HPDE6-E6E7 (cell line): Measurements from ENCODE around the gene HPN.

ENCODE experiments used
- DNase-seq: peaks from one replicate; pipeline ENCODE4 v3.0.0; 2011; ENCODE audit warnings: missing footprints; ENCODE audit errors: extremely low spot score

The HPN gene

DNA sequence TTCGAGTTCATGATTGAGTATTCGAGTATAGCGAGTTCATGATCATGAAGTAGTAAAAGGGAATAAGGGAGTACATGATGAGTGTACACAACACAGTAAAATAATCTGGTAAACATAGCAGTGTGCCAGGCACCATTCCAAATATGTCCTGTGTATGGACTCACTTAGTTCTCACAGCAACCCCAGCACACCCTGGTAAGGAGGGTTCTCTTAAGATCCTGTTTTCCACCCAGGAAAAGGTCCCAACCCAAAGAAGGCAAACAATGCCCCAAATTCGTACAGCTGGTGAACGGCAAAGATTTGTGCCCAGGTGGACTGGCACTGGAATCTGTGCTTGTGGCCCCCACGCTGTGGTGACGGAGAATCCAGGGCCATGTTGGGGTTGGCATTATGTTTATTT lies 21.4 kb downstream of the HPN start:
- DNase-seq: no peak

DNA sequence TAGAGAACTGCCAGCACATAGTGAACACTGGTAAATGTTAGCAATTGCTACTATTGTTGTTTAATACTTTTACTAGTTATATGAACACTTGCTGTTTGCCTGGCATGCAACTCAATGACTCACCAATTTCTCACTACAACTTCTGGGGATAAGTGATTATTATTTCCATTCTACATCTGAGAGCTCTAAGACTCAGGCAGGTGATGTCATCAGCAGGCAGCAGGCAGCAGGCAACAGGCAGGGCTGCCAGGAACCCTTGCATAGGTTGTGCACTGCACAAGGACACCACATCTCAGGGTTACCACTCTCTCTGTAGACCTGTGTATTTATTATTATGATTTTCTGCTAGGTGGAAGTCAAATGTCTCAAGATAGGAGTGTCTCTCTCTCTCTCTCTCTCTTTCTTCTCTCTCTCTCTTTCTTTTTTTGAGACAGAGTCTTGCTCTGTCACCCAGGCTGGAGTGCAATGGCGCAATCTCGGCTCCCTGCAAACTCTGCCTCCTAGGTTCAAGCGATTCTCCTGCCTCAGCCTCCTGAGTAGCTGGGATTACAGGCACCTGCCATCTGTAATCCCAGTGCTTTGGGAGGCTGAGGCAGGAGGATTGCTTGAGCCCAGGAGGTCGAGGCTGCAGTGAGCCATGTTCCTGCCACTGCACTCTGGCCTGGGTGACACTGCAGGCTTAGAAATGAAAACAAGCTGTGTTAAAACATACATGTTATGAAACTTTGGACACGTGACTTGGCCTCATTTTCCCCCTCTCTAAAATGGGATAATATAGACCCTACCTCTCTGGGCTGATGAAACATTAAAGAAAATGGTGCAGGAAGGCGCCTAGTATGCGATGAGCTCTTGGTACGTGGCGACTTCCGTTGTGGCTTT lies 22.7 kb downstream of the HPN start:
- peak; percentile 38 for DNase-seq

DNA sequence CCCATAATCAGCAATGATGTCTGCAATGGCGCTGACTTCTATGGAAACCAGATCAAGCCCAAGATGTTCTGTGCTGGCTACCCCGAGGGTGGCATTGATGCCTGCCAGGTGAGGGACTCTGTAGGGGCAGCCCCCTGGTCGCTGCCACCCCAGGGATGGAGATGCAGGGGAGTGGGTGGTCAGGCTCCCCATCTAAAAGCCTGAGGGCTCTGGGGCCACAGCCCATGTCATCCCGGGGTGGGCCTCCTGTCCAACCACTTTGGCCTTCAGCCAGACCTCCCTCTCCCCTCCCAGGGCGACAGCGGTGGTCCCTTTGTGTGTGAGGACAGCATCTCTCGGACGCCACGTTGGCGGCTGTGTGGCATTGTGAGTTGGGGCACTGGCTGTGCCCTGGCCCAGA lies 24.1 kb downstream of the HPN start:
- DNase-seq: no peak

GRCh38 chr19:35066121-35066520 lies 24.6 kb downstream of the HPN start:
- DNase-seq: no peak

GRCh38 chr19:35066691-35067563 lies 25.4 kb downstream of the HPN start:
- DNase-seq: peak; percentile 73

DNA sequence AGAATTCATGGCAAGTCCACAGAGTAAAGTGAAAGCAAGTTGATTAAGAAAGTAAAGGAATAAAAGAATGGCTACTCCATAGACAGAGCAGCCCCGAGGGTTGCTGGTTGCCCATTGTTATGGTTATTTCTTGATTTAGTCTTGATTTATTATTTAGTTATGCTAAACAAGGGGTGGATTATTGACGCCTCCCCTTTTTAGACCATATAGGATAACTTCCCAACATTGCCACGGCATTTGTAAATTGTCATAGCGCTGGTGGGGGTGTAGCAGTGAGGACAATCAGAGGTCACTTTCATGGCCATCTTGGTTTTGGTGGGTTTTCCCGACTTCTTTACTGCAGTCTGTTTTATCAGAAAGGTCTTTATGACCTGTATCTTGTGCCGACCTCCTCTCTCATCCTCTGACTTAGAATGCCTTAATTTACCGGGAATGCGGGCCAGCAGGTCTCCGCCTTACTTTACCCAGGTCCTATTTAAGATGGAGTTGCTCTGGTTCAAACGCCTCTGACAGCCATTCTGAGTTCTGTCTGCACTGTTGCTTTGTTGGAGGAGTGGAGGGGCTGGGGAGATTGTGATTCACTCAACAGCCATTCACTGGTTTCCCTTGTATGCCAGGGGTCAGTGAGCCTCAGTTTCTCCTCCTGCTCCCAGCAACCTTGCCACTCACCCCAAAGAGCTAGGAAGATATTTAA lies 27.6 kb downstream of the HPN start:
- no peak for DNase-seq

- DNase-seq: no peak
These were observed 28.2 kb downstream of the HPN start for GRCh38 chr19:35069696-35070095.

DNA sequence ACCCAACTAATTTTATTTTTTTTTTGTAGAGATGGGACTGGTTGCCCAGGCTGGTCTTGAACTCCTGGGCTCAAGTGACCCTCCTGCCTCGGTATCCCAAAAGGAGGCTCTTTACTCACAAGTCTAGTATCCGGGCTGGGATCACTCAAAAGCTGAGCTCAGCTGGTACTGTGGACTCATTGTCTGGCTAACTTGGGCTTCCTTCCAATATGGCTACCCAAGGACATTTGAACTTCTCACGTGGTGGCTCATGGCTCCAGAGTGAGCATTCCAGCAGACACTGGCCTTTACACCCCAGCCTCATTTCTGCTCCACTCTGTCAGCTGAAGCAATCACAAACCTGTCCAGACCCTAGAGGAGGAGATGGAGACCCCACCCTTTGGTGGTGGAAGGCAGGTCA lies 28.9 kb downstream of the HPN start:
- no peak for DNase-seq

DNA sequence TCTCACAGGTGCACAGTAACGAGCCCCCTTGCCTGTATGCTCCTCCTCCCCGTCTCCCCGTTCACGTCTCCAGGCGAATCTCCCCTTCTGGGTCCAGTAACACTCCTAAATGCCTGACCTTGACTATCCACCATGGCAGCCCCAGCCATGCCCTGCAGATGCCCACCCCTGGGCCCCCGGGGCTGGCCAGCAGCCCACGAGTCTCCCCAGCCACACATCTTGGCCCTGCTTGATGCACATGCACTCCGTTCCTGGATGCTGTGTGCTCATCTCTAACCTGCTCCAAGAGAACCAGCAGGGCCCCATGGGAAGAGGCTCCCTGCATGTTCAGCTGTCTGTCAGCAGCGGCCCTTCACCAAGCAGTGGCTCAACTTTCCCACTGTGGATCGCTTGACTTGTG lies 32.0 kb downstream of the HPN start:
- no peak for DNase-seq

DNA sequence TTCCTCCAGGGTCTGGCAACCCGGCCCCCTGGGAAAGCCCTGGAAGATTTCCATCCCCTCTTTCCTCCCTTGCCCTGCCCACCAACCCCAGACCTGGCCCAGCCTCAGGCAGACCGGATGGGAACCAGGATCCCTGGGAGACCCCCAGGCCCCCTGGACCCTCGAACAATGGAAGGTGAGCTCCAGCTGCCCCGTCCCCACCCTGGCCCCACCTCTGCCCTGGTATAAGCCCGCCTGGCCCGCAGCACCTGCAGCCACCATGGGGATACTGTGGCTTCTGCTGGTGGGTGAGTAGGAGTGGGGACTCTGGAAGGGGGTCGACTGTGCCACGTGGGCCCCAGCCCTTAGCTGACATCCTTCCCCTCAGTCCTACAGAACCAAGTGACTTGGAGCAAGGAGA lies 32.4 kb downstream of the HPN start:
- no peak for DNase-seq

- DNase-seq: no peak
These were observed 33.1 kb downstream of the HPN start for GRCh38 chr19:35074426-35075201.

- DNase-seq: no peak
These were observed 33.9 kb downstream of the HPN start for GRCh38 chr19:35075202-35076025.

DNA sequence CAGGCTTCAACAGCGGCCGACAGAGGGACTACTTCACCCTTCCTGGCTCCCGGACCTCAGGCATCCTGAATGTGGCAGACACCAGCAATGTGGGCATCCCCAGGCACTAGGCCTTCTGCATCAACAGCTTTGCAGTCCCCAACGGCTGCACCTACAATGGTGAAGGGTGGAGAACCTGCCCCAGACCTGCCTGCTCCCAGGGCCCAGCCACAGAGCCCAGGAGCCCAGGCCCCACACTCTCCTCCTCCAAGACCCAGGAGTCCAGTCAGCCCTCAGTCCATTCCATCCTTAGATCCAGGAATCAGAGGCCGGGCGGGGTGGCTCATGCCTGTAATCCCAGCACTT lies 34.5 kb downstream of the HPN start:
- DNase-seq: no peak

DNA sequence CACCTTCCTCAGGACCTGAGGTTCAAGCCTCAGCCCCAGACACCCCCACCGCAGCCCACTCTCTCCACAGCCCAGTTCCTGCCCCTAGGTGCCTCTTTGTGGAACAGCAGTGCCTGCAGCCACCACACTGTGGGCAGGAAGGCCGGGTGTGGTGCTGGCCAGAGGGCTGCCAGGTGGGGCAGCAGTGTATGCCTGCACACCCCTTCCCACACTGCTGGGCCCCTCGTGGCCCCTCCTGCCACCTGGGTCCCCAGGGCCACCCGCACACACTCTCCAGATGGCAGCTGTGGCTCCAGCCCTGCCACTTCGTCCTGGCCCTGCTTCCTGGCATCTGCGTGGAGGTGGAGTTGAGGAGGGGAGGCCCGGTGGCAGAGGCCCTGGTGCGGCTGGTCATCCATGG lies 35.1 kb downstream of the HPN start:
- no peak for DNase-seq

DNA sequence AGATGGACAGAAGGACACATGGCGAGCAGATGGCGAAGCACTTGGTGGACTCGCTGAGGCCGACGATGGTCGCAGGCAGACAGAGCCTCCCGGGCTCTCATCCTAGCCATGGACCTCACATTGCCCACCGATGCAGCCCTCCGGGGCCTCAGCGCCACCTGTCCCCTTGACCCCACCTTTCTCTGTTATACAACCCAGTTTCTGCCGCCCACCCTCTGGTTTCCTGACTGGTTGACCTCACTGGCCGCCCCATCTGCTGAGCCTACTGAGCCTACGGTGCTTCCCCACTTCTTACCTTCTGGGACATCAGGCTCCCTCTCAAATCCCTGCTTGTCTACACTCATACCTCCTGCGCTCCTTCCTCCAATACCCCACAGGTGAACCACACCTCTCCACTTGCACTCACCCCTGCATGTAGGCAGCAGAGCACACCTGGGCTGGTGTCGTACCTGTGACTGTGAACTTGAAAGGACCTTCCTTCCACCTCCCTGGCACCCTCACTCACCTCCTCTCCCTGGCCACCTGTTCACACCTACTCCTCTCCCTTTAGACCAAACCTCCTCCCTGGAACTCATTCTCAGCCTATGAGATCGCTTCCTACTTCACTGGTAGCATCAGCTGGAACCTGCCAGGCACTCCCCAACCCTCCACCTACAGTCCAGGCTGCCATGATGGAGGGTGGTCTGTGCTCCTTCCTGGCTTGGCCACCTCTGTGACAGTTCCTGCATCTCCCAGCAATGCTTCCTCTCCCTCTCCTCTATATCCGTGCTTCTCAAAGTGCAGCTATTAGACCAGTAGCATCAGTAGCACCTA lies 36.1 kb downstream of the HPN start:
- no peak for DNase-seq

DNA sequence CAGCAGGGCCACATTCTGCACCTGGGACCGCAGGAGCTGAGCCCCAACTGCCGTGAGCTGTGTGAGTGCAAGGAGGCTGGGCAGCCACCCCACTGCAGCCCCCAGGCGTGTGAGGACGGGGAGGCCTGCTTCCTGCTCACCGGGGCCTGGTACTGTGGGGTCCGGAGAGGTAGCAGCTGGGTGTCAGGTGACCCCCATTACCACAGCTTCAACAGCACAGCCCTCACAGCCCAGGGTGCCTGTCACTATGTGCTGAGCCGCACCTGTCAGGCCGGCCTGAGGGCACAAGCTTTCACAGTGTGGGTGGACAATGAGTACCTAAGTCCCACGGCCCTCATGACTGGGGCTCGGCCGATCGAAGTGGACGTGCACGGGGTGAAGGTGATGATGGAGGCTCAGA lies 38.3 kb downstream of the HPN start:
- DNase-seq: no peak

DNA sequence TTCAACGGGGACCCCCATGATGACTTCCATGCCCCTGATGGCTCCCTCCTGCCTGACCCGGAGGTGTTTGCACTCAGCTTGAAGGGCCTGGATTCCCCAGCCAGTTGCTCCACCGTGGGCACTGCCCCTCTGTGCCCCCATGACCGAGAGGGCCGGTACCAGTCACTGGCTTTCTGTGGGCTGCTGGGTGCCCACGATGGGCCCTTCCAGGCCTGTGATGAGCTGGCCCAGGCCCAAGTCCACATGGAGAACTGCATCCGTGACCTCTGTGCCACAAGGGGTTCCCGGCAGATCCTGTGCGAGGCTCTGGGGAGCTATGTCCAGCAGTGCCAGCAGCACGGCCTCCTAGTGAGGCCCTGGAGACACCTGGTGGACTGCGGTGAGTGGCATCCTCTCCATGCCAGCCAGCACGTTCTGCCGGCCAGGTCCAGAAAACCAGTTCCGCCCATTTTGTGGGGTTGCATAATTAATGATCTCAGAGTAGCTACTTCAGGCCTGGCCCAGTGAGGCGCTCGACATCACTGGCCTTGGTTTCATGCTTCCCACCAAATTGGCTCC lies 39.2 kb downstream of the HPN start:
- DNase-seq: no peak

DNA sequence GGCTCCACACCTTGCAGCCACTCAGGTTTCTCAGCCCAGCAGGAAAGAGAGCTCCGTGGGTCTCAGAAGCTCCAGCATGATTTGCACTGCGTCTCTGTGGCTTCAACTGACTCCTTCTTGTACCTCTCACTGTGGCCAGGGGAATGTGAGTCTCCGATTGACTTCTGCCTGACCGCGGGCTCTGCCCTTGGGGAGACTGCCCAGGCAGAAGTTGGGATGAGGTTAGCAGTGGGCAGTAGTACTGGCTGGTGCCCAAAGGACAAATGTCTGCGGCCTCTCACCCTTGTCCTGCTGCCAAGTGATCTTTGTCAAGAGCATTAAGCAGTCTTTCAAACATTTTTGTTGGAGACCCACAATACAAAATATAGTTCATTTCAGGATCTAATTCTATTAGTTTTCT lies 39.7 kb downstream of the HPN start:
- no peak for DNase-seq

DNA sequence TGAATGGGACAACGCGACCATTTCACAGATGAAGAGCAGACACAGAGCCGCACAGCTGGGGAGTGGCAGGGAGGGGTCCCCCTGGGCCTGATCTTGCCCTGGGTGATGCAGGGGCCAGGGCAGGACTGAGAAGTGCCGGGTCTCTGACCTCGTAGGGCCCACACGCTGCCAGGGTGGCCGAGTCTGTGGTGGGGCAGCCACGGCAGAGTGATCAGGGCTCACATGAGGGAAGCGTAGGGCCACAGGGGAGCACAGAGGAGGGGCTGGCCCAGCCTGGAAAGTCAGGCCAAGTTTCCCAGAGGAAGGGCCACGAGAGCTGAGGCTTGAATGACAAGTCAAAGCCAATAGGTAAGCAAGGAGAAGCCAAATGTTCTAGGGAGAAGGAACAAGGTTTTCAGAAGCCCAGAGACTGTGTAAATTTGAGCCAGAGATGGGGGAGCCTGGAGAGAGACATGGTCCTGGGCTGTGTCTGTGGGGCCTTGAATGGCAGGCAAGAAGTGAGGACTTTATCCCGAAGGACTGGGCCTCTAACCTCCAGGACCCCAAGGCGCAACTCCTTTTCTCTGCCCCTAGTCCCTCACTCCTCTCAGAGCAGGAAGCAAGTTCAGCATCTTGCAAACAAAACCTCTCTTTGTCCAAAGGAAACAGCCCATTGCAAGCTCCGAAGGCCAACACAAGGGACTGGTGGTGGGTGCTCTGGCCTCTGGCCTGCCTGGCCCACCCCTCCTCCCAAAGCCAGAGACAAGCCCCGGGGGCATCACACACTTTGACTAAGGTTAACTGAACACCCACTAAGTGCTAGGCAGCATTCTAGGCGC lies 42.4 kb downstream of the HPN start:
- DNase-seq: no peak
